T follicular helper cell (primary cell): Measurements from ENCODE around the gene SPATS1.

ENCODE experiments used
- DNase-seq: peaks from one replicate; pipeline ENCODE4 v3.0.0-alpha.2; 2020; ENCODE audit warnings: low read depth
- total RNA-seq, 2 experiments: gene quantifications; one replicate each; lab custom pipeline; 2026; lab: John Stamatoyannopoulos, UW

Gene SPATS1, protein sequence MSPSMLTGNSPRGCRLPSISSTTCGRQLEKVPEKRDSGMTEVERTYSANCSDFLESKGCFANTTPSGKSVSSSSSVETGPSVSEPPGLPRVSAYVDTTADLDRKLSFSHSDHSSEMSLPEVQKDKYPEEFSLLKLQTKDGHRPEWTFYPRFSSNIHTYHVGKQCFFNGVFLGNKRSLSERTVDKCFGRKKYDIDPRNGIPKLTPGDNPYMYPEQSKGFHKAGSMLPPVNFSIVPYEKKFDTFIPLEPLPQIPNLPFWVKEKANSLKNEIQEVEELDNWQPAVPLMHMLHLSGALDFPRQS
- 0 reads per million in 2 experiments for total RNA-seq

DNA sequence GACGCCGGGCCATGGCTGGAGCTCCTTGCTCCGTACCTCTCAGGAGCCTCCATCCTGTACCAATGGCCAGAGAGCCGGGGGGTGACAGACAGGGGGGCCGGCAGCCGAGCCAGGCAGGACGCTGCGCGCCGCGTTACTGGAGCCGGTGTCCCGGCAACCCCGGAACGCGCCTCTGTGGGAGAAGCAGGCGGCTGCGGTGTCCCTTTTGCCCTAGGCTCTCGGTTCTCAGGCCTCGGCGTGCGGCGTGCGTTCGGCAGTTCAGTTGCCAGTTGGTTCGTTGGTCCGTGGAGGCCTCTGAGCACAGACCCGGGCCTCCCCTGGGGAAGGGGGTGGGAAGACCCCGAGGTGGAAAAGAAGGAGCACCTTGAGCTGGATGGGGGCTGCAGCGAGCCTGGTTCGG lies at the start of gene SPATS1:
Gene SPATS1, plus strand, starts transcription at position 162 of the 400 bp plus-strand sequence. CDS start 446 bp downstream, outside the sequence.
- DNase-seq: no peak

DNA sequence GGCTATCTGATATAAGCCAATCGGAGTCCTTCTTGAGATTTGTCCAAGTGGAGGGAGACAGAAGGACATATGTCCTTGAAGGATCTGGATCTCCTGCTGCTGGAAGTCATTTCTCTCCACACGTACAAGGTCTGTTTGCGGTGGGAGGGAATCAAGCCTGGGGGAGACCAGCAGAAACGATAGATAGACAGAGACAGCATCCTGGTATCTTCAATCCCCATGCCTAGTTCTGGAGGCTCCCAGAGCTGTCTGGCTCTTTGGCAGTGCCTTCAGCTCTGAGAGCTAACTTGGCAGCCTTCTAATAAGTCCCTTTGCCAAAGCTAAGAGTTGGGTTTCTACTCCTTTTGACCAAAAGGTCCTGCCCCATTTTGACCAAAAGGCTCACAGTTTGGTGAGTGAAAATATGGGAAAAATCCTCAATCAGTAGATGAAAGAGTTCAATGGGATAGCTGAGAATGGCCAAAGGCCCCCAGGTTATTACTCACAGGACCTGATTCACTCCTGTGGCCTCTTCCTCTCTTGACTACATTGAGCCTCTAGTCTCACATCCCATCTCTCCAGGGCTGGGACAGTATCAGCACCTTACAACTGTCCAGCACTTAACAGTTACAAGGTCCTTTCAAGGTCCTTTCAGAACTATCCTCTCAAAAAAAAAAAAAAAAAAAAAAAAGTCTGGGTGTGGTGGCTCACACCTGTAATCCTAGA lies 49.6 kb upstream of the SPATS1 start:
- no peak for DNase-seq

DNA sequence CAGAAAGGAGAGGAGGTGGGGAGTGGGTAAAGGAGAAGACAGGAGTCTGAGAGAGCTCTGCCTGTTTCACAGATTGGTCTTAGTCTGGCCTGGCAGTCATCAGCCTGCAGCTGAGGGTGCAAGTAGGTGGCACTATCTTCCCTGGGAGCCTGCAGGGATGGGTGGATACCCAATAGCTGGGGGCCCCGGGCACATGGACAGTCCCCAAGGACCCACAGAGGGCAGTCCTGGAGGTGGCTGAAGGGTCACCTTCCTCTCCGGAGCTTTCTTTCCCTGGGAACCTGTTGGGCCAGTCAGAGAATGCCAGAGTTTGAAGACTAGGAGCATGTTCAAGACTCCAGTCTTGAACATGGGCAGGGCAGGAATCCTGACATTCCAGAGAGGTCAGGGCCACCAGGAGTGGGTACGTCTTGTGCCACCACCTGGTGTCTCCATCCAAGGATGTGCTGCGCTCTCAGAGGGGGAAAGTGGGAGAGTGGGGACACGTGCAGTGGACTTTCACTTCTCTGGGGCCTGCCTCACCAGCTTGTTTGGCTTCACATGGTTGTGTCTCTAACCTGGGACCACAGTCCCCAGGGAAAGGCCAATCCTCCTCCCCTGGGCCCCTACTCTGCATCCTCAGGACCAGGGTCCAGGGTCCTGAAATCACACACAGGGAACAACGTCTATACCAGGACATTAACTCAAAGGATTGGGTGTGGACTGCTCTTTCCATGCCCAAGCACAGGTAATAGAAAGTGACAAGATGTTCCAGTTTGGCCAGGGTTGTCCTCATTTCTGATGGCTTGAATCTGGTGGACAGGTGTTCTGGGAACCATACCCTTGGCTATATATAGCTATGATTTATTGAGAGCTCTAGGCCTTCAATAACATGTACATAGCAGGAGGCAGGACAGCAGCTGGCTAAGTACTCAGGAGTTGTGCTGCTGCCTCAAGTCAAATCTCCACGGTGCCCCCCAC lies 47.3 kb upstream of the SPATS1 start:
- DNase-seq: no peak

DNA sequence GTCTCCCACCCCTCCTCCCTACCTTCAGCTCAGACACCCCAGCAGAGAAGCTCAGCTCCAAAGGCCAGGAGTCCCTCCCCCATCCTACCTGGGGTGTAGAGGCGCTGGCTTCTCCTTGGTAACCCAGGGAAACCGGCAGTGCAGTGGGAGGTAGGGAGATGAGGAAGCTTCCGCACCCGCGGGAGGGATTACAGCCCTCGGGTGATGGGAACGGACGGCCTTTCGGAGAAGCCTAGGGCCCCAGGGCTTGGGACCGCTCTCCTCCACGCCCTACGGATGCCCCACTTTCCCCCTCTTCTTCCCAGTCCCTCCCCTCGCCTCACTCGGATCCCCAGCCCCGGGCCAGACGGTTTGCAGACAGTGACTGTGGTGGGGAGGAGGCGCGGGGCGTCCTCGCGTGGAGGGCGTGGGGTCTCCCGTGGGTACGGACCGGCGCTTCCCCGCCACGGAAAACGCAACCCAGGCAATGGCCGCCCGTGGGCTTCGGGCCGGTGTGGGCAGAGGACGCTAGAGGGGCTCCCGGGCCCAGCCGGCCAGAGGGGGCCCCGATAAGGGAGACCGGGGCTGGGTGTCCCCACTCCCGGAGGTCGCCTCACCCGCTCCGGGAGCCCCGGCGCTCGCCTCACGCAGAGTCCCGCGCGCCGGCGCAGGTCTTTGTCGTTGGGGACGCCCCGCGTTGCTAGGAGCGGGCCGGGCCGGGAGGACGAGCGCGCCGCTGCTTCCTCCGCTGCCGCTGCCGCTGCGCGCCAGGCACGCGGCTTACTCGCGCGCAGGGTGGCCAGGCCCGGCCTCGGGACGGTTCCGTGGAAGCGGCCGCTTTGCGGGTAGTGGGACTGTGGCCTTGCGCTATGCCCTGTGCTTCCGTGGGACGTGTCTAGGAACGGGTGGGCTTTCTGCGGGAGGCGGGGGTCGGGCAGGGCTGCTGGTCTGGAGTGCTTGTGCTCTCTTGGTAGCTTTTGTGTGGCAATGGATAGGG lies 45.1 kb upstream of the SPATS1 start:
- DNase-seq: peak; percentile 30

DNA sequence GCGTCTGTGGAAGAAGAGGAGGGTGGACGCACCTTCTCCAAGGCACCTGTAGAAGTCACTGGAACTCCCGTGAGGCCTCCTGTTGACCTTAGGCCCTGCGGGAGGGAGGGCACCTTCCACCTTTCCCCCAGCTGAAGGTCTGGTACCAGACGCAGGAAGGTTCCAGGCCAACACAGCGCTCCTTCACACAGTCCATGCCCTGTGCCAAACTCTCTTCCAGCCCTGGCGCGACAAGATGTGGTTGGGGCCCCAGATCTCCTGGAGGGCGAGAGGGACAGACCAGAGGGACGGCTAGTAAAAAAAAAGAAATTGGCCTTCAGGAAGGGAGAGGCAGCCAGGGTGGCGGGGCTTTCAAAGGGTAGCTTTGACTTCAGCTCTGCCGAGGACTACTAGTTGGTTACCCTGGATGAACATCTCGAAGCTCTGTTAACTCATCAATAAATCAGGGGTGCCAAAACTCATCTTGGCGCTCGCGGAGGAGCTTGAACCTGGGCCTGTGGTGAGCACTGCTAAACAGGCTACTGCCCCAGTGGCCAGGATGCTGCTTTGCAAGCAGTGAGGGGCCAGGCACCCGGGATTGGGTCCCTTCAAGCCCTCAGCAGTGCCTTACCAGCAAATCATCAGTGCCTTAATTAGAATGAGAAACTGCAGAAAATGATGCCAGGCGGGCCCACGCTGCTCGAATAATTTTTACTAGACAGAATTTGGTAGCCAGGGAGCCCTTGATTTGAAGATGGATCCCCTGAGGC lies 44.2 kb upstream of the SPATS1 start:
- no peak for DNase-seq

DNA sequence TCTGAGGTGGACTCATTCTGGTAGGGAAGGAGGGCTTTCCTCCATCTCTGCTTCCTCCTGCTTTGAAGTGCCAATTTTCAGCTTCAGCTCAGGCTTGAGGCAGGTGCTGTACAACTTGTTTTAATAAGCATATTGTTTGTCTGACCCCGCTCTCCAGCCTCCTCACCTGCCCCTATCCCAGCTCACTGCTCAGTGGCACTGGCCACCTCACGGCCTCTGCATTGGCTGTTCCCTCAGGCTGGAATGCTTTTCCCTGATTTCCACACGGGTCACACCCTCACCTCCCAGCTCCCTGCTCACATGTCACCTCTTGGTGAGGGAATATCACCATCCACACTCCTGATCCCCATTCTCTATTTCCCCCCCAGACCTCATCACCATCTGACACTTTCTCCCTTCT lies 43.6 kb upstream of the SPATS1 start:
- no peak for DNase-seq

DNA sequence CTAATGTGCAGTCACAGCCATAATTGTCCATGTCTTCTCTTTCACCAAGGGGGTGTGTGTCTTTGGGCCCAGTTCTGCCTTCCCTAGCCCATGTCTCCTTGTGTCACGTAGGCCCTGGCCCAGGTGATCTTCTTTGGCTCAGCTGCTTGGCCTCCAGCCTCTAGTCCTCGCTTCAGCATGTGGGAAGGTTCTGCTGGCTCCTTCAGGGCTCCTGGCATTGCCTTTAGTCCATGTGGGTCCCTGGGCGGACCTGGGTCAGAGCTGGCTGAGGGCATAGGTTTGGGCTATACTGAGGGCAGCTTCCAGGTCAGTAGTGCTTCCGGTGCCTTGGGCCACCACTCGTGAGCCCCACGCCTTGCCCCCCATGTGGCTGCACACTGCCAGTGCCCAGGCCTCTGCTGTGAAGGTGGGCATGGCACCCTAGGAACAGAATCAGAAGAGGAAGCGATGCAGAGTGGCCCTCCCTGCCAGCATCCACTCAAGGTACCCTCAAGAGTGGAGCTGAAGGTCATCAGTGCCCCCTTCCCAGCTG lies 42.1 kb upstream of the SPATS1 start:
- DNase-seq: no peak

DNA sequence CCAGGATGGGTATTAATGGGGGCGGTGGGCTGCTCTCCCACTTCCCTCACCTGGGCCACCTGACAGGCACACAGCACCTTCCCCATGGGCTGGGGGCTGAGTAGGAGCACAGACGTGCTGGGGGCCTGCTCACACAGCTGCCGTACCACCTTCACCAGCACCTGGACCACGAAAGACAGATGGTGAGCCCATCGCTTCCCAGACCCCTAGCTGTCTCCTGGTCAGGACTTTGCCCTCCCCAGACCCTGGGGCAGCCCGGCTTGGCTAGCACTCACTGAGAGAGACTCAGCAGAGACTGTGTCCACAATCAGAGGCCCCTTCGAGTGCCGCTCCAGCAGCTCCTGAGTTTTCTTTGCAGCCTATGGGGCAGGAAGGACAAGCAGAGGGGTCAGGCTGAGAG lies 41.3 kb upstream of the SPATS1 start:
- DNase-seq: no peak

DNA sequence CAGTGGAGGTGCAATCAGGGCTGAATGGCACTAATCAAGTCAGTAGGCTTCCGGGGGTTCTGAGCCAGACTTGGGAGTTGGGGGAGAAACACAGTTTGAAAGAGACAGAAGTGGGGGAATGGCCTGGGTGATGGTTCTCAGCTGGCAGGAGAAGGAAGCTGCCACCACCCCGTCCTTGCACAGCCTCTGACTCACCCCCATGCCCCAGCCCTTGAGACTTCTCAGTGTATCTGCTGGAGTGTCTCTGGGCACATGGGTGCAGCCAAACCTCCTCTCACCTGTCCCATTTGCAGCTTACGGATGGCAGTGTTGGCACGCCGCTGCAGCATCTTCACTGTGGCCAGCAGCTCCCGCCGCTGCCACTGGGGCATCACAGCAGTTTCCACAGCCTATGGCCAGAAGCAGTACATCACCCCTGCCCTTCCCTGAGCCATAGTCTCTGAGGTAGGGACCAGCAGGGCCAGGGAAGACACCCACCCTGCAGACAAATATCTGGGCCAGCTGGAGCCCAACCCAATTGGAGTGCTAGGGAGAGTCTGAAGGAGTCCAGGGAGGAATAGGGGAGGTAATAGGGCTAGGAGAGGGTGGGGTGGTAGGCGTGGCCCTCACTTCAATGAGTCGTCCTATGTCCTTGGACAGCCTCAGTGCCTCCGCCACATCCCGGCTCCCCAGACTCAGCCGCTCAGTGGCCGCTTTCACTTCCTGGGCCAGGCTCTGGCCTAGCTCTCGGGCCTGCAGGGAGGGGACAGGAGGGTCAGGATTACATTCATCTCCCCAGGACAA lies 40.5 kb upstream of the SPATS1 start:
- no peak for DNase-seq

DNA sequence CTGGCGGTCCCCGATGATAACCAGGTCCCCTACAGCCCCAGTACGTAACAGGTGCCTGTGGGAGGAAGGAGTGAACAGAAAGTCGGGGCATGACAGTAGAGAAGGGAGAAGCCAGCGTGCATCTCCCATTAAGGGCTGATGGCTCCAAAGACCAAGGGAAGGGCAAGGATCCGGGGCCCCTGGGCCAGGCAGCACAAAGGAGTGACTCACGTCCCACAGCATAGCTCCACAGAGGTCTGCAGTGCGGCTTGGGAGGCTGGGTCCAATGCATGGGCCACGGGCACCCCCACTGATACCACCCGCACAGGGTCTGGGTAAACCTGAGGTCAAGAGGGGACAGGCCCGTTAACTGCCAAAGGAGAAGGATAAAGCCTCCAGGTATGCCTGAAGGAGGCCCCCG lies 39.6 kb upstream of the SPATS1 start:
- DNase-seq: no peak

DNA sequence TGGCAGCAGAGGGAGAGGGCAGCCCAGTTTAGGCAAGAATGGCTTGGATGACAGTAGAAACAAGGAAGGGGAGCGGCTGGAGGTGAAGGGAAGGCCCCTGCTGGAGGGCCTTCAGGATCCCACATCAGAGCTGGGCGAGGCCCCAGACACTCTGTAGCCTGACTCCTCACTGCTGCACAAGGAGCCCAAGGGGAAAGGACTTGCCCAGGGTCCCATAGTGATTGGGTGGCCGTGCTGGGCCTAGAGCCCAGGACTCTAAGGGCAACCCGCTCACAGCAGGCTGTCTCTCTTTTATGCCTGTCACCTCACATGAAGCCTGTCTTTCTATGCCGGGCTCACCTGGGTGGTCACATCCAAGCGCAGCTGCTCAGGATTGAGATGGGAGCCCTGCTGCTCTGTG lies 38.6 kb upstream of the SPATS1 start:
- DNase-seq: no peak

DNA sequence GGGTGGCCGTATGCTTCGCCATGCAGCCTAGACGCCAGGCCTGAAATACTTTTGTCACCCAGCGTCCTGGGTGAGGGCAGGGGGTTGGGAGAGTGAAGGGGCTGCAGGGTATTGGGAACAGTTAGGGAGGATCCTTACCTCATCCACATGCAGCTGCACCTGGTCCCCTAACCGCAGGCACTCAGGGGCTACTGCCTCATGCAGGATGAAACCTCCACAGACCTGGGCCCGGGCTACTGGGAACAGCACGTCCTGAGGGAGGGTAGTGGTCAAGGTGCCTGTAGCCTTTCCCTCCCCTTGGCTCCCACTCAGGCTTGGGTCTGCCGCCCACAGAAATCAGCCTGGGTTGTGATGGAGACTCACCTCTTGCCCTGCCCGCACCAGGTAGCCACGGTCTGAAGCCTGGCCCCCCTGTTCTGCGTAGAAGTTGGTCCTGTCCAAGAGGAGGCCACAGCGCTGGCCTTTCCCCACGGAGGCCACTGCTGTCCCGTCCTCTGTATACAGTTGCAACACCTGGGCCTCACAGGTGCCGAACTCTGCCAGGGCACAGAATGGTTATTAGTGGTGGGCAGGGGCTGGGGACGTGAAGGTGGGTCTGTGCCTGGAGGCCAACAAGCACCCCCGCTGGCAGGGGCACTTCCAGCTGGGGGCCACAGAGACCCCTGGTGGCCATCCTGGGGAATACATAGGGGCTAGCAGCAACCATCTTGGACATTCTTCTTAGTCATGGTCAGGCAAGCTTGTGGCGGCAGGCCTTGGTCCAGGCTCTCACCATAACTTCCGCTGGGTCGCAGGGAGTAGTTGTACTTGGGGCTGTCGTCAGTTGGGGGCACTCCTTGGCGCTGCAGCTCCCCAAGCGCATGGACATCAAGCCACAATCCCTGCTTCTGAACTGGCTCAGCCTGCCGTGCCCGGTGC lies 37.9 kb upstream of the SPATS1 start:
- peak; percentile 12 for DNase-seq

DNA sequence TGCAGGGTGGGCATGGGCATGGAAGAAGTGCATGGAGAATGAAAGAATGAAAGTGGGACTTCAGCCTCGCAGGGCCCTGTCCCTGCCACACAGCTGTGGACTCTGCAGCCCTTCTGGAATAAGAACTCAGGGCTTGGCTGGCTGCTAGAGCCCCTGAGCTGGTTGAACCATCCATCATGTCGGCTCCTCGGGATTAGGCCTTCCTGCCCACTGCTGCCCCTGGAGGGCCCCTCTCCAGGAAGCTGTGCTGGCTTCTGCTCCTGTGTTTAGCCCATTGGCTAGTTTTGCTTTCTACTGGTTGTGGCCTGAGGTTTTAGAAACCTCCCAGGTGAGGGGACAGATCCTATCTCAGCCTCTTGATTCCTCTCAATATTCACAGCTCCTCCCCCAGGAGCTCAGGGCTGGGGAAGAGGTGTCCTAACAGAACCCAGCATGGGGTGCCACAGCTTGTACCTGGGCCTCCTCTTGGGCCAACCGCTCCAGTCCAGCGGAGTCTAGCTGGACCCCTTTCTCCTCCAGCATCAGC lies 37.2 kb upstream of the SPATS1 start:
- no peak for DNase-seq

DNA sequence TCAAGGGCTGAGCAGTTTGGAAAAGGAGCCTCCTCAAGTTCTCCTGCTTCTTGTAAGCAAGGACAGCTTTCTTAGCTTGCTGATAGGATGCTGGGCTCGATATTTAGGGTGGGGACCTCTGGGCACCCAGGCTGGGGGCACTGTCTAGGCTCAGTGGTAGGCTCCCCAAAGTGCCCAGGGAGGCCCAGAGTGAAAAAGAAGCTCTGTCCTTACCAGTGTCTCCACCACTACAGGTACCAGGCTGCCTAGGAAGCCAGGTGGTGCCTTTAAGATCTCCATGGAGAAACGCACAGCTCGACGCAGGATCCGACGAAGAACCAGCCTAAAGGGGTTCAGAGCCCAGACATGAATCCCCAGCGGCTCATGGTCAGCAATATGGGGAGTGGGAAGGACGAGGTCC lies 35.7 kb upstream of the SPATS1 start:
- no peak for DNase-seq

DNA sequence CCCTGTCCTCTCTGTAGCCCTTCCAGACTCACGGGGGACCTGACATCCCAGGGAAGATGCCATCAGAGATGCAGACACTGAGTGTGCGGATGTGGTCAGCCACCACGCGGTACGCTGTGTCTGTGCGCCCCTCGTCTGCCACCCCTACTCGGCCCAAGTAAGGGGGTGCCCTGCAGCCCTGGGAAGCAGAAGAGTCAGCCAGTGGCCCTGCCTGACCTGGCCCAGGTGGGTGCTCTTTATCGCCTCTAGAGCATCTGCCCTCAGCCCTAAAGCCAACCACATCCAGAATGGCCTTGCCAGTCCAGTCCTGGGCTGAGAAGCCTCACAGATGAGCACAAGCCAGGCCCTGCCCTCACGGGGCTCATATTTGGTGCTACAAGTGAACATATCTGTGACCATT lies 35.2 kb upstream of the SPATS1 start:
- no peak for DNase-seq

DNA sequence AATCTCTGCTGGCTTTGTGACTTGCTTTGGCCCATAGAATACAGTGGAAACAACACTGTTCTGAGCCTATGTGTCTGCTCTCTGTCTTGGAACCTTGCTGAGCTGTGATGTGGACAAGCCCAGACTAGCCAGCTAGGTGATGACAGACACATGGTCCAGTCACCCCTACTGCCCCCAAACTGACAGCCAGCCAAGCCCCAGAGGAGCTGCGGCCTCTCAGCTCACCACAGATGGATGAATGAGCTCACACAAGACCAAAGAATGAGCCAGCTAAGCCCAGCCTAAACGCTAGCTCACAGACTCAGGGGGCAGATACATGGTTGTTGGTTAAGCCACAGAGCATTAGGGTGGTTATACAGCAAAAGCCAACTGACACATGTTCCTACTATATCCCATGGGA lies 33.4 kb upstream of the SPATS1 start:
- DNase-seq: no peak

DNA sequence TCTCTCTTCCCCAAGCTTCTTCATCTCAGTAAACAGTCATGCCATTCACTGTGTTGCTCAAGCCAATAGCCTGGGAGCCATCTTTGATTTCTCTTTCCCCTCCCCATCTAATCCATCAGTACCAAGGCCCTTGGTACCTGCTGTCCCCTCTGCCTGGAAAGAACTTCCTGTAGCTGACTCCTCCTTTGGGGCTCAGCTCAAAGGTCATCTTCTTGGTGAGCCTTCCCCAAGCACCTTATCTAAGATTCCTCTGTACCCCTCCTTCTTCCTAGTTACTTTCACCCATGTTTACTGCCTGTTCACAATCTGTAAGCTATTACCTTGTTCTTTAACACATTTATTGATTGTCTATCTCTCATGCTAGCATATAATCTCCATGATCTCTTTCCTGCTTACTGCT lies 32.8 kb upstream of the SPATS1 start:
- no peak for DNase-seq

DNA sequence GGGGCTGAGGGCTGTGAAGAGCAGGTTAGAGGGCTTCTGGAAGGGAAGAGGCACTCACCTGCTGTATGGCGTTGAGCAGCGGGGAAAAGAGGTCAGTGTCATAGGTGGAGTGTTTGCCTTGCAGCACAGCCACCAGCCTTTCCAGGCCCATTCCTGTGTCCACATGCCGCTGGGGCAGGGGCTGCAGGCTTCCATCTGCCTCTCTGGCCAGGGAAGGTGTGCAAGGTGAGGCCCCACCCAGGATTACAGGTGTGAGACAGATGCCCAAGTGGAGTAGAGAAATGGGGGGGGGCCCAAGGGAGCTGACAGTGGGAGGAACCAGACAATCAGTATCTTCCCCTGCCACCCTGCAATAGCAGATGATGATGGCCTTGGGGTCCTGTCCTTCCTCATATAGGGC lies 32.2 kb upstream of the SPATS1 start:
- no peak for DNase-seq
